ENCODE measurements around the gene BICD1.
"Not testable (repeated sequence)": the region's sequence is repeated elsewhere in the genome, so short reads cannot be mapped to it uniquely, and the experiment has no call there.

Gene BICD1

DNA sequence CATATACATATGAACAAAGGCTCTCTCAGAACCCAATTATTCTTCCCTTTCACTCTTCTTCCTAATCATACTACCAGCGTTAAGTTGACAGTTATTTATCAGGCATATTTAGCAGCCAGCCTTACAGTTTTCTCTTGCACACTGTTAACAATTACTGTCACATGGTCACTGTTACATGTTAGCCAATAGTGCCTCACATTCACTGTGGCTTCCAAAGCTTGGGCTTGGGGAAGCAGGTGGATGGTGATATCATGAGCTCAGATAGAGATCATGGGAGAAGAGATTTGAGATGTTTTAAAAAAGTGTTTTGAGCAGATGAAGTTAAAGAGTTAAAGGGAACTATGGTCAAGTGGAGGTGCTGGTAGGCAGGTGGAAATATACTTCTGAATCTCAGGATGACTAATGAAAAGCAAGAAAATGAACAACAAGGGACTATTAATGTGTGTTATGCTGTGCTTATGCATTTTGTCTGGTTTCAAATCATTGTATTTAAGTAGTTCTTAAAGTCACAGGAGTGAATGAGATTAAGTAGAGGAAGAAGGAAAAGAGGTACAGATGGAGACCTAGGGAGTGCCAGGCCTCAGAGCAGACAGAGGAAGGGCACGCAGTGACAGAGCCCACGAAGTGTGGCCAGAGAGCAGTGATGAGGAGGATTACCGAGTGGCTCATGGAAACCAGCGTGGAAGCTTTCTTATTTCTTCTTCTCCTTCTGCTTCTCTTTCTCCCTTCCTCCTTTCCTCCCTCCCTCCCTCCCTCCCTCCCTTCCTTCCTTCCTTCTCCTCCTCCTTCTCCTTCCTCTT lies 39.6 kb downstream of the BICD1 start:
- DNase-seq (ENCODE audit: low read depth) = no peak

GRCh38 chr12:32148372-32148771 lies 41.7 kb downstream of the BICD1 start:
- DNase-seq (ENCODE audit: low read depth) = no peak

DNA sequence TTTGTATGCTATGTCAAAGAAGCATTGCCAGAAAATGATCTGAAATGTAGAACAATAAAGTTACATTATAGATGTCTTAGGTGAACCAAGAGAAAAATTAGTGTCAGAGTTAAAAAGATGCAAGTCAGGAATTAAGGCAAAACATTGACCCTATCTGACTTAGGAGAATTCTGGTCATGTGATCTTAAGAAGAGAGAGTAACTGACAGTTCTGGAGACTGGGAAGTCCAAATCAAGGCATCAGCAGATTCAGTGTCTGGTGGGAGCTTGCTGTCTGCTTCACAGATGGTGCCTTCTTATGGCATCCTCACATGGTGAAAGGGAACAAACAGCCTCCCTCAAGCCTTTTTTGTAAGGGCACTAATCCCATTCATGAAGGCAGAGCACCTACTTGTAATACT lies 42.8 kb downstream of the BICD1 start:
- DNase-seq (ENCODE audit: low read depth) = no peak

- DNase-seq (ENCODE audit: low read depth) = no peak
These were observed 44.4 kb downstream of the BICD1 start for GRCh38 chr12:32151086-32151485.

GRCh38 chr12:32151552-32151951 lies 44.9 kb downstream of the BICD1 start:
- DNase-seq (ENCODE audit: low read depth) = no peak

DNA sequence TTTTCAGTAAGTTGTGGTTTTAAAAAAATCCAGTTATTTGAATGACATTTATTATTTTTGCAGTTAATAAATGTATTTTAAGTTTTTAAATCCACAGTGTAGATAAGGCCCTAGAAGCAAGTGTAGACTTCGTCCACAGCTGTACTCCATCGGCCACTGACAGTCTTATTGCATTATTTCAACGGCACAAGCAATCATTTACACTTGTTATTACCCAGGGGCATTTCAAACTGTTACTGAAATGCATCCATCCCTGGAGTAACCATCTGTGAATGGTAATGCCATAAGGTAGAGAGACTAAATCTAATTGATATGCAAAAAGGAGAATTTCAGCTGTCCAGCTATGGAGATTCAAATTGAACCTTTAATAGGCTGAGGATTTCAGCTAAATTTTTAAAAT lies 48.4 kb downstream of the BICD1 start:
- no peak for DNase-seq (ENCODE audit: low read depth)

DNA sequence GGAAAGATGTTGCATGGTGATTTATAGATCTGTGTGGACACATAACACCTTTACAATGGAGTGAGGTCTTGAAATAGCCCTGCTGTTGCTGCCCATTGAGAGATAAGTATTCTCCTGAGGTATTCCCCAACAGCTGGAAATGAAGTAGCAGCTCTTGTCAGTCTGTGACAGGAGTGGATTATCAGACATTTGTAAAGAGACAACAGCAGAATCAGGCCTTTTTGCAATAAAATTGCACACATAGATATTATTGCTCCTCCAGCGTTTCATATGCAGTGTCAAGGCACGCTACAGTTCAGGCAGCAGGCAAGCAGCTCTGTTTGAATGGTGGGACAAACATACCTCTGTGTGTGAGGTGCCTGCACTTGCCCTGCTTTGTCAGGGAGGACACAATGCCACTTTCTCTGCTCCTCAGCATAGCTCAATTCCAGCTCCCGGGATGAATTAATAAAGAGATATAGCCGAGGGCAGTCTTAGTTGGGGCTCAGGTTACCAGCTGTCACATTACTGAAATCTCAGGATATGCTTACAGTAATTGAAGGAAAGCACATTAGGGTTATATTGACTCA lies 49.4 kb downstream of the BICD1 start:
- no peak for DNase-seq (ENCODE audit: low read depth)

GRCh38 chr12:32158525-32158924 lies 51.9 kb downstream of the BICD1 start:
- no peak for DNase-seq (ENCODE audit: low read depth)

GRCh38 chr12:32159381-32159780 lies 52.7 kb downstream of the BICD1 start:
- no peak for DNase-seq (ENCODE audit: low read depth)

- DNase-seq (ENCODE audit: low read depth) = no peak
These were observed 53.3 kb downstream of the BICD1 start for GRCh38 chr12:32159925-32160324.

GRCh38 chr12:32161058-32161457 lies 54.4 kb downstream of the BICD1 start:
- DNase-seq (ENCODE audit: low read depth) = no peak

- DNase-seq (ENCODE audit: low read depth) = no peak
These were observed 56.9 kb downstream of the BICD1 start for GRCh38 chr12:32163596-32163995.

DNA sequence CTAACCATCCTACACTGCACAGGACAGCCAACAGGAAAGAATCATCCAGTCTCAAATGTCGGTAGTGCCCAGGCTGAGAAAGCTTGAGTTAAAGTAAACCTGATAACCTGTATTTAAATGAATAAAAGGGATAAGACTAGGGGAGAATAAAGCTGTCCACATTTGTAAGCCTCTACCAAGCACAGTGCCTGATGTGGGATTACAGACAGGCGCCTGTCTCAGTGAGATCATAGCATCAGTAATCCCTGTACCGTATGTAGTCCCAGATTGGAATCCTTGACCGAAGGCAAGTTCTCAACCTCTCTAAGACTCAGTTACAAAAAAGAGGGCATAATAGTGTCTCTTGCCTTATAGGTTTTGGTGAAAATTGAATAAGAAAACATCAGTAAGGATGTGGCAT lies 59.9 kb downstream of the BICD1 start:
- DNase-seq (ENCODE audit: low read depth) = no peak

- DNase-seq (ENCODE audit: low read depth) = no peak
These were observed 63.9 kb downstream of the BICD1 start for GRCh38 chr12:32170437-32170998.

- no peak for DNase-seq (ENCODE audit: low read depth)
These were observed 64.6 kb downstream of the BICD1 start for GRCh38 chr12:32171211-32171610.

DNA sequence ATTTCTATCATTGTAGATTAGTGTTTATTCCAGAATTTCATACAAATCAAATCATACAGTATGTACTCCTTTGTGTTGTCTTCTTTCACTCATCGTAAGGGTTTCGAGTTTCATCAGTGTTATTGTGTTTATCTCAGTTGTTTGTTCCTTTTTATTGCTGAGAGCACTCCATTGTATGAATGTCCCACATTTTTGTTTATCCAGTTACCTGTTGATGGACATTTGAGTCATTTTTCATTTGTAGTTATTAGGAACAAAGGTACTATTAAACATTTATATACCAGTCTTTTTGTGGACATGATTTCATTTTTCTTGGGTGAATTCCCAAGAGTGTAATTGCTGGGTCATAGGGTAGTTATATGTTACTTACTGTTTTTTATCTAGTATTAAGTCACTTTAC lies 70.0 kb downstream of the BICD1 start:
- DNase-seq (ENCODE audit: low read depth) = no peak

GRCh38 chr12:32178341-32179010 lies 71.8 kb downstream of the BICD1 start:
- DNase-seq (ENCODE audit: low read depth) = no peak

GRCh38 chr12:32179011-32179395 lies 72.4 kb downstream of the BICD1 start:
- DNase-seq (ENCODE audit: low read depth) = no peak

DNA sequence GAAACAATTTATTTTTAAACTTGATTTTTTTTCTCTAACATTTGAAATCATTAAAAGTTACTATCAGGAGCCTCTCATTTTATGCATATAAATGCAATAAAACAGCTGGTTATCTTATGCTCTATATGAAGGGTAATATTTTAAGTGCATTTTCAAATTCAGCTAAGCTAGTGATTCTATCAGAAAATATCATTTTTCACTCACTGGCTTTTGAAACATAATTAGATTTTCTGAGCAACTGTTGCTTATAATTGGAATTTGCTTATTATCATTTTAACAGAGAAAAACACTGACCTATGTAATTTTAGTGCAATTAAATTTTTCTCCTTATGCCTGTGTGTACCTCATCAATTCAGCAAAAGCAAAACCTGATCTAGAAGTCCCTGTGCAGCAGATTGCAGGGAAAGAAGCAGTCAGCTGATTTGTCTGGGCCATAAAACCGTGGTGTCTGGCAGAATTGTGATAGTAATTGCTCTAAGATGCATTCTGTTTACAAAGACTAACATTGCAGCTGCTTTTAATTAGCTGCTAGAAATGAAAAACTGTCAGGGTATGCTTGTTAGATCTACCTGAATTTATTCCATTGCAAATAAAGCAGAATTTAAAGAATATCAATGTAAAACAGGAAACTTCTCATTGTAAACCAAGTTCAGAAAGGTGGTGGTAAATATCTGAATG lies 75.0 kb downstream of the BICD1 start:
- DNase-seq (ENCODE audit: low read depth) = no peak

DNA sequence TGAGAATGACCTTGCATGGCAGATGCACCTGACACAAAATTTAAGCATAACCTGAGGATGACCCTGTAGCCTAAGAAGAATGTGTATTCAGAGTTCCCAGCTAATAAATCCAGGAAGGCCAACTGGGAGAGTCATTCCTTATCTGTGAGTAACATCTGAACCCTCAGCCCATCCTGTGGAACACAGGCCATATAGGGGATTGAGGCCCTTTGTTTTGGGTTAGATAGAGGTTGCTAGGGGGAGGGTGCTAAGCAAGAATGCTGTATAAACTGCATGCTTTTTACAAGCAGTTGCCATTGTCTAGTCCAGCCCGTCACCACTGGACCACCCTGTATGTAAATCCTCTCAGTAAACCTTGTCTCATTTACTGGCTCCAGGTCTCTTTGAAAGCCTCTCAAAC lies 77.0 kb downstream of the BICD1 start:
- DNase-seq (ENCODE audit: low read depth) = no peak

DNA sequence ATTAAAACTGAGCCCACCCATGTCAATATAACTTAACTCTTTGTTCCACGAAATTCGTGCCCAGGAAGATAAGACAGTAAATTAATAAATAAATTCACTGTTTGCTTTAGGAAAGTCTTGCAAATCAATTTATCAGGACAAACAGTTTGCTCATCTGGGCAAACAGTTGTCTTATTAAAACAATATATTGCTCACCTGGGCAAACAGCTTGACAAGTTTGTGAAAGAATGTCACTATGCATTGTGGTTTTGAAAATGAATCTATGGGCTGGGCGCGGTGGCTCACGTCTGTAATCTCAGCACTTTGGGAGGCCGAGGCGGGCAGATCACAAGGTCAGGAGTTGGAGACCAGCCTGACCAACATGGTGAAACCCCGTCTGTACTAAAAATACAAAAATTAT lies 80.5 kb downstream of the BICD1 start:
- not testable (repeated sequence) for DNase-seq (ENCODE audit: low read depth)

- DNase-seq (ENCODE audit: low read depth) = no peak
These were observed 84.8 kb downstream of the BICD1 start for GRCh38 chr12:32191445-32191844.
